HepG2 (cell line): ENCODE measurements around the gene F8. TPM values are rescaled to one million over a fixed set of nuclear protein-coding genes. Genes with fewer than 3 reads are reported as not detected.

Source experiments
- AKNA ChIP-seq: sonication (generic); formaldehyde crosslinking; IDR thresholded peaks from 2 replicates; pipeline ENCODE4 v1.4.0; 2020; ENCODE audit warnings: missing genetic modification reagents, borderline replicate concordance
- FOSL2 ChIP-seq: sonication (generic); formaldehyde crosslinking; IDR thresholded peaks from 2 replicates; pipeline ENCODE4 v1.4.0; 2020; ENCODE audit warnings: missing genetic modification reagents
- HMG20A ChIP-seq: IDR thresholded peaks from 2 replicates; pipeline ENCODE4 v1.6.1; 2016; ENCODE audit warnings: borderline replicate concordance
- MTF2 ChIP-seq: sonication (generic); formaldehyde crosslinking; IDR thresholded peaks from 2 replicates; pipeline ENCODE4 v1.5.0; 2020; ENCODE audit warnings: missing genetic modification reagents, borderline replicate concordance
- ONECUT2 ChIP-seq: sonication (generic); formaldehyde crosslinking; IDR thresholded peaks from 2 replicates; pipeline ENCODE4 v1.4.0; 2020; ENCODE audit warnings: missing genetic modification reagents
- PAXIP1 ChIP-seq: sonication (generic); formaldehyde crosslinking; conservative IDR thresholded peaks from 2 replicates; pipeline ENCODE4 v1.4.0; 2020; ENCODE audit warnings: mild to moderate bottlenecking, missing genetic modification reagents, moderate library complexity
- SIN3A ChIP-seq: IDR thresholded peaks from 2 replicates; pipeline ENCODE4 v1.6.1; 2011; ENCODE audit warnings: low read depth, mild to moderate bottlenecking, control low read depth, low read length, borderline replicate concordance
- TBL1XR1 ChIP-seq: fragments of 150-350 bp; IDR thresholded peaks from 2 replicates; pipeline ENCODE4 v1.6.1; 2014; ENCODE audit warnings: borderline replicate concordance, low read length; ENCODE audit not compliant: partially characterized antibody
- polyA plus RNA-seq, 8 experiments: library from polyadenylated mRNA; depleted of rRNA in 3 of 8; stranded (reverse) in 7 of 8; unstranded in 1 of 8; fragments of >200 nt; fragmentation: Illumina TruSeq in 4 of 8; extraction: Trizol in 4 of 8; gene quantifications; 2 replicates each; pipeline versions ENCODE4 v1.2.1 to v1.2.3, GENCODE V29; 2011 to 2016; ENCODE audit warnings: low read depth in 4 of 8, missing spikeins in 1 of 8, mixed read lengths in 1 of 8; ENCODE audit not compliant: insufficient read depth in 1 of 8
- total RNA-seq, 5 experiments: library from RNA; depleted of rRNA; stranded (reverse); fragments of >200 nt; fragmentation: Illumina TruSeq; extraction: Trizol; gene quantifications; 2 replicates each; pipeline ENCODE4 v1.2.3, GENCODE V29; 2016; ENCODE audit warnings: low read depth in 1 of 5
- TF ChIP-seq, protein P1 (sequence below): sonication (generic); formaldehyde crosslinking; IDR thresholded peaks from 2 replicates; pipeline ENCODE4 v1.5.0; 2020; ENCODE audit warnings: mild to moderate bottlenecking, missing genetic modification reagents, moderate library complexity
- TF ChIP-seq, protein P2 (sequence below): fragments of 450-650 bp; IDR thresholded peaks from 2 replicates; pipeline ENCODE4 v1.6.1; 2016
- TF ChIP-seq, protein P3 (sequence below): IDR thresholded peaks from 2 replicates; pipeline ENCODE4 v1.6.1; 2016
- TF ChIP-seq, protein P4 (sequence below): sonication (generic); formaldehyde crosslinking; IDR thresholded peaks from 2 replicates; pipeline ENCODE4 v1.8.0; 2022; ENCODE audit warnings: mild to moderate bottlenecking, missing genetic modification reagents, borderline replicate concordance

Gene F8
- total and polyA plus RNA-seq, 2 of the 13 experiments (the other 11 are each of a cell fraction or from before 2014, with no cell fraction given): 0.29 to 0.61 TPM

DNA sequence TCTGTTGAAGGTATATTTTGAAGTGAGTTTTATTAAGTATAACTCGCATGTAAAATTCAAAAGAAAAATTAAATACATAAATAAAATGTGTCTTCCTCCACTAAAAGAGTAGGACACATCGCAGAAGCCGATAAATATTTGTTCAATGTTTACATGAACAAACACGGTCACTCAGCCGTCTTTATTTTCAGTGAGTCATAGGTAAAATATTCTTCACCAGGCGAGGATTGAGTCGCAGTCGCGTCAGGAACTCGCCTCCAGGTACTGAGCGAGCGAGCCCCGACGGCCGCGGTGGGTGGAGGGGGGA lies 3.9 kb upstream of the F8 start (continued):
- TF ChIP-seq, protein P1, sequence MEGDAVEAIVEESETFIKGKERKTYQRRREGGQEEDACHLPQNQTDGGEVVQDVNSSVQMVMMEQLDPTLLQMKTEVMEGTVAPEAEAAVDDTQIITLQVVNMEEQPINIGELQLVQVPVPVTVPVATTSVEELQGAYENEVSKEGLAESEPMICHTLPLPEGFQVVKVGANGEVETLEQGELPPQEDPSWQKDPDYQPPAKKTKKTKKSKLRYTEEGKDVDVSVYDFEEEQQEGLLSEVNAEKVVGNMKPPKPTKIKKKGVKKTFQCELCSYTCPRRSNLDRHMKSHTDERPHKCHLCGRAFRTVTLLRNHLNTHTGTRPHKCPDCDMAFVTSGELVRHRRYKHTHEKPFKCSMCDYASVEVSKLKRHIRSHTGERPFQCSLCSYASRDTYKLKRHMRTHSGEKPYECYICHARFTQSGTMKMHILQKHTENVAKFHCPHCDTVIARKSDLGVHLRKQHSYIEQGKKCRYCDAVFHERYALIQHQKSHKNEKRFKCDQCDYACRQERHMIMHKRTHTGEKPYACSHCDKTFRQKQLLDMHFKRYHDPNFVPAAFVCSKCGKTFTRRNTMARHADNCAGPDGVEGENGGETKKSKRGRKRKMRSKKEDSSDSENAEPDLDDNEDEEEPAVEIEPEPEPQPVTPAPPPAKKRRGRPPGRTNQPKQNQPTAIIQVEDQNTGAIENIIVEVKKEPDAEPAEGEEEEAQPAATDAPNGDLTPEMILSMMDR: no peak
- TF ChIP-seq SIN3A (no peak), TBL1XR1 (no peak), AKNA (CRISPR knock-in tag) (no peak), FOSL2 (CRISPR knock-in tag) (peak; percentile 89), PAXIP1 (CRISPR knock-in tag) (0 out of 2 replicates have a peak, but pooled peaks have one; percentile 11), ONECUT2 (no peak), MTF2 (CRISPR knock-in tag) (no peak), HMG20A (CRISPR knock-in tag) (peak; percentile 15; the same call in 1 of the 2 replicates)
- TF ChIP-seq, protein P2, sequence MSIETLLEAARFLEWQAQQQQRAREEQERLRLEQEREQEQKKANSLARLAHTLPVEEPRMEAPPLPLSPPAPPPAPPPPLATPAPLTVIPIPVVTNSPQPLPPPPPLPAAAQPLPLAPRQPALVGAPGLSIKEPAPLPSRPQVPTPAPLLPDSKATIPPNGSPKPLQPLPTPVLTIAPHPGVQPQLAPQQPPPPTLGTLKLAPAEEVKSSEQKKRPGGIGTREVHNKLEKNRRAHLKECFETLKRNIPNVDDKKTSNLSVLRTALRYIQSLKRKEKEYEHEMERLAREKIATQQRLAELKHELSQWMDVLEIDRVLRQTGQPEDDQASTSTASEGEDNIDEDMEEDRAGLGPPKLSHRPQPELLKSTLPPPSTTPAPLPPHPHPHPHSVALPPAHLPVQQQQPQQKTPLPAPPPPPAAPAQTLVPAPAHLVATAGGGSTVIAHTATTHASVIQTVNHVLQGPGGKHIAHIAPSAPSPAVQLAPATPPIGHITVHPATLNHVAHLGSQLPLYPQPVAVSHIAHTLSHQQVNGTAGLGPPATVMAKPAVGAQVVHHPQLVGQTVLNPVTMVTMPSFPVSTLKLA: no peak
- TF ChIP-seq, protein P3, sequence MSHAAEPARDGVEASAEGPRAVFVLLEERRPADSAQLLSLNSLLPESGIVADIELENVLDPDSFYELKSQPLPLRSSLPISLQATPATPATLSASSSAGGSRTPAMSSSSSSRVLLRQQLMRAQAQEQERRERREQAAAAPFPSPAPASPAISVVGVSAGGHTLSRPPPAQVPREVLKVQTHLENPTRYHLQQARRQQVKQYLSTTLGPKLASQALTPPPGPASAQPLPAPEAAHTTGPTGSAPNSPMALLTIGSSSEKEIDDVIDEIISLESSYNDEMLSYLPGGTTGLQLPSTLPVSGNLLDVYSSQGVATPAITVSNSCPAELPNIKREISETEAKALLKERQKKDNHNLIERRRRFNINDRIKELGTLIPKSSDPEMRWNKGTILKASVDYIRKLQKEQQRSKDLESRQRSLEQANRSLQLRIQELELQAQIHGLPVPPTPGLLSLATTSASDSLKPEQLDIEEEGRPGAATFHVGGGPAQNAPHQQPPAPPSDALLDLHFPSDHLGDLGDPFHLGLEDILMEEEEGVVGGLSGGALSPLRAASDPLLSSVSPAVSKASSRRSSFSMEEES (CRISPR knock-in tag): no peak
- TF ChIP-seq, protein P4, sequence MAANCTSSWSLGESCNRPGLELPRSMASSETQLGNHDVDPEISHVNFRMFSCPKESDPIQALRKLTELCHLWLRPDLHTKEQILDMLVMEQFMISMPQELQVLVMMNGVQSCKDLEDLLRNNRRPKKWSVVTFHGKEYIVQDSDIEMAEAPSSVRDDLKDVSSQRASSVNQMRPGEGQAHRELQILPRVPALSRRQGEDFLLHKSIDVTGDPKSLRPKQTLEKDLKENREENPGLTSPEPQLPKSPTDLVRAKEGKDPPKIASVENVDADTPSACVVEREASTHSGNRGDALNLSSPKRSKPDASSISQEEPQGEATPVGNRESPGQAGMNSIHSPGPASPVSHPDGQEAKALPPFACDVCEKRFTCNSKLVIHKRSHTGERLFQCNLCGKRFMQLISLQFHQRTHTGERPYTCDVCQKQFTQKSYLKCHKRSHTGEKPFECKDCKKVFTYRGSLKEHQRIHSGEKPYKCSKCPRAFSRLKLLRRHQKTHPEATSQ (CRISPR knock-in tag): no peak
